ENCODE results near the gene C7orf57.

The C7orf57 gene

GRCh38 chr7:48004032-48004431 is 31.3 kb upstream of the C7orf57 start:
- peaks cover 8% of the 10 kb centered on the region for H3K9me3 ChIP-seq
- H3K36me3 ChIP-seq = no peaks in the 10 kb centered on the region
- TF ChIP-seq Cebpa-rat (IDR thresholded peaks at IDR 0.05) = no peak
- H3K9ac ChIP-seq = peak overlapping the region; percentile 69
- H3K4me3 ChIP-seq = peak overlapping the region; percentile 41; the same call in 1 of the 2 replicates
- H3K27ac ChIP-seq = peak overlapping the region; percentile 81
- peaks cover 32% of the 10 kb centered on the region for H3K4me1 ChIP-seq
- H4K20me1 ChIP-seq = no peaks in the 10 kb centered on the region
- no peaks in the 10 kb centered on the region for H3K27me3 ChIP-seq
- H3K4me2 ChIP-seq = peak overlapping the region; percentile 95

- TF ChIP-seq Cebpa-rat (IDR thresholded peaks at IDR 0.05) = no peak
- no peaks in the 10 kb centered on the region for H3K27me3 ChIP-seq
- H3K4me3 ChIP-seq = peak overlapping the region; percentile 41; the same call in 1 of the 2 replicates
- H3K9me3 ChIP-seq = peaks cover 8% of the 10 kb centered on the region
- H3K36me3 ChIP-seq = no peaks in the 10 kb centered on the region
- H3K4me1 ChIP-seq = peaks cover 32% of the 10 kb centered on the region
- H4K20me1 ChIP-seq = no peaks in the 10 kb centered on the region
- peak overlapping the region; percentile 95 for H3K4me2 ChIP-seq
- peak overlapping the region; percentile 69 for H3K9ac ChIP-seq
- peak overlapping the region; percentile 81 for H3K27ac ChIP-seq
Observed at GRCh38 chr7:48004638-48005037, 30.7 kb upstream of the C7orf57 start.

- Histone ChIP-seq H3K36me3 (no peaks in the 10 kb centered on the region), H3K9me3 (peaks cover 8% of the 10 kb centered on the region), H3K27me3 (no peaks in the 10 kb centered on the region), H3K27ac (no peak overlapping the region), H3K4me3 (no peak overlapping the region), H4K20me1 (no peaks in the 10 kb centered on the region), H3K4me2 (no peak overlapping the region), H3K4me1 (peaks cover 32% of the 10 kb centered on the region), H3K9ac (no peak overlapping the region)
- TF ChIP-seq Cebpa-rat (IDR thresholded peaks at IDR 0.05) = no peak
Observed at GRCh38 chr7:48006866-48007265, 28.5 kb upstream of the C7orf57 start.

GRCh38 chr7:48009257-48009656 is 26.1 kb upstream of the C7orf57 start:
- peaks cover 20% of the 10 kb centered on the region for H3K4me1 ChIP-seq

GRCh38 chr7:48009954-48010353 is 25.4 kb upstream of the C7orf57 start:
- H3K36me3 ChIP-seq = no peaks in the 10 kb centered on the region
- no peaks in the 10 kb centered on the region for H3K9me3 ChIP-seq
- no peak overlapping the region for H3K4me3 ChIP-seq
- TF ChIP-seq Cebpa-rat (IDR thresholded peaks at IDR 0.05) = no peak
- H3K27me3 ChIP-seq = no peaks in the 10 kb centered on the region
- no peak overlapping the region for H3K4me2 ChIP-seq
- peaks cover 13% of the 10 kb centered on the region for H3K4me1 ChIP-seq
- H4K20me1 ChIP-seq = no peaks in the 10 kb centered on the region
- no peak overlapping the region for H3K9ac ChIP-seq
- H3K27ac ChIP-seq = no peak overlapping the region

More at GRCh38 chr7:48009257-48009656, 26.1 kb upstream of the C7orf57 start:
- Histone ChIP-seq H3K9ac (no peak overlapping the region), H4K20me1 (no peaks in the 10 kb centered on the region), H3K27me3 (no peaks in the 10 kb centered on the region), H3K4me3 (no peak overlapping the region), H3K36me3 (no peaks in the 10 kb centered on the region), H3K4me2 (no peak overlapping the region), H3K9me3 (no peaks in the 10 kb centered on the region), H3K27ac (no peak overlapping the region)
- no peak for TF ChIP-seq Cebpa-rat (IDR thresholded peaks at IDR 0.05)

- H3K4me2 ChIP-seq = no peak overlapping the region
Observed at GRCh38 chr7:48011323-48011722, 24.0 kb upstream of the C7orf57 start.

GRCh38 chr7:48011951-48012350 is 23.4 kb upstream of the C7orf57 start:
- no peak for TF ChIP-seq Cebpa-rat (IDR thresholded peaks at IDR 0.05)
- Histone ChIP-seq H3K4me3 (no peak overlapping the region), H3K9ac (no peak overlapping the region), H3K9me3 (no peaks in the 10 kb centered on the region), H3K4me2 (no peak overlapping the region), H3K36me3 (no peaks in the 10 kb centered on the region), H3K4me1 (no peaks in the 10 kb centered on the region), H3K27me3 (no peaks in the 10 kb centered on the region), H3K27ac (no peak overlapping the region), H4K20me1 (no peaks in the 10 kb centered on the region)

More at GRCh38 chr7:48011323-48011722, 24.0 kb upstream of the C7orf57 start:
- no peaks in the 10 kb centered on the region for H3K4me1 ChIP-seq
- no peak for TF ChIP-seq Cebpa-rat (IDR thresholded peaks at IDR 0.05)
- no peak overlapping the region for H3K9ac ChIP-seq
- H3K27ac ChIP-seq = no peak overlapping the region
- H3K4me3 ChIP-seq = no peak overlapping the region
- H3K27me3 ChIP-seq = no peaks in the 10 kb centered on the region
- no peaks in the 10 kb centered on the region for H4K20me1 ChIP-seq
- no peaks in the 10 kb centered on the region for H3K36me3 ChIP-seq
- H3K9me3 ChIP-seq = no peaks in the 10 kb centered on the region

GRCh38 chr7:48016641-48017040 is 18.7 kb upstream of the C7orf57 start:
- no peak overlapping the region for H3K4me3 ChIP-seq
- H3K4me1 ChIP-seq = no peaks in the 10 kb centered on the region
- no peaks in the 10 kb centered on the region for H4K20me1 ChIP-seq
- H3K9ac ChIP-seq = no peak overlapping the region
- no peaks in the 10 kb centered on the region for H3K36me3 ChIP-seq
- no peak overlapping the region for H3K4me2 ChIP-seq
- H3K27me3 ChIP-seq = no peaks in the 10 kb centered on the region
- TF ChIP-seq Cebpa-rat (IDR thresholded peaks at IDR 0.05) = no peak
- no peak overlapping the region for H3K27ac ChIP-seq
- no peaks in the 10 kb centered on the region for H3K9me3 ChIP-seq

- H3K4me3 ChIP-seq = no peak overlapping the region
- no peak overlapping the region for H3K4me2 ChIP-seq
- H4K20me1 ChIP-seq = no peaks in the 10 kb centered on the region
- H3K4me1 ChIP-seq = no peaks in the 10 kb centered on the region
- no peak overlapping the region for H3K27ac ChIP-seq
- H3K27me3 ChIP-seq = no peaks in the 10 kb centered on the region
- H3K9ac ChIP-seq = no peak overlapping the region
- no peaks in the 10 kb centered on the region for H3K9me3 ChIP-seq
- no peaks in the 10 kb centered on the region for H3K36me3 ChIP-seq
- TF ChIP-seq Cebpa-rat (IDR thresholded peaks at IDR 0.05) = no peak
Observed at GRCh38 chr7:48017674-48018073, 17.7 kb upstream of the C7orf57 start.

- Histone ChIP-seq H3K4me3 (no peak overlapping the region), H3K27ac (no peak overlapping the region), H3K4me2 (no peak overlapping the region), H3K27me3 (no peaks in the 10 kb centered on the region), H3K9ac (no peak overlapping the region), H3K4me1 (peaks cover 7% of the 10 kb centered on the region), H3K36me3 (no peaks in the 10 kb centered on the region), H3K9me3 (peaks cover 12% of the 10 kb centered on the region; the same call in 1 of the 2 replicates), H4K20me1 (no peaks in the 10 kb centered on the region)
- TF ChIP-seq Cebpa-rat (IDR thresholded peaks at IDR 0.05) = no peak
Observed at GRCh38 chr7:48025624-48026023, 9.7 kb upstream of the C7orf57 start.

- no peak within 1 kb of the TSS for H3K4me3 ChIP-seq
- no peaks in the 10 kb centered on the region for H3K36me3 ChIP-seq
- no peaks in the 10 kb centered on the region for H4K20me1 ChIP-seq
- no peaks in the 10 kb centered on the region for H3K27me3 ChIP-seq
- no peak for TF ChIP-seq Cebpa-rat (IDR thresholded peaks at IDR 0.05)
- H3K9ac ChIP-seq = no peak within 1 kb of the TSS
- H3K4me1 ChIP-seq = peaks cover 7% of the 10 kb centered on the region
- H3K9me3 ChIP-seq = peaks cover 7% of the 10 kb centered on the region; the same call in 1 of the 2 replicates
- H3K27ac ChIP-seq = no peak within 1 kb of the TSS
- no peak within 1 kb of the TSS for H3K4me2 ChIP-seq
Observed at GRCh38 chr7:48028938-48029337, 6.4 kb upstream of the C7orf57 start, which contains the start of gene SUN3. TSS of gene SUN3 (minus strand) at chr7:48029107. CDS start at chr7:48028938, 169 bp downstream.

Measured in BLaER1 (cell line).